Testis (tissue), 2 donors: ENCODE results near the gene SPCS3.
"Not testable (repeated sequence)": the region's sequence is repeated elsewhere in the genome, so short reads cannot be mapped to it uniquely, and the experiment has no call there.

Experiments used
- CTCF ChIP-seq, 3 experiments: fragments of 450-650 bp in 2 of 3; fragments of 200-600 bp in 1 of 3; sonication (generic) in 1 of 3; IDR thresholded peaks; one replicate each; pipeline ENCODE4 v1.5.1; 2016 to 2019; ENCODE audit warnings: antibody characterized with exemption in 3 of 3, mild to moderate bottlenecking in 2 of 3, moderate library complexity in 1 of 3
- POLR2A ChIP-seq: fragments of 450-650 bp; IDR thresholded peaks from one replicate; pipeline ENCODE4 v1.6.1; 2017; ENCODE audit warnings: antibody characterized with exemption, mild to moderate bottlenecking, moderate library complexity

DNA sequence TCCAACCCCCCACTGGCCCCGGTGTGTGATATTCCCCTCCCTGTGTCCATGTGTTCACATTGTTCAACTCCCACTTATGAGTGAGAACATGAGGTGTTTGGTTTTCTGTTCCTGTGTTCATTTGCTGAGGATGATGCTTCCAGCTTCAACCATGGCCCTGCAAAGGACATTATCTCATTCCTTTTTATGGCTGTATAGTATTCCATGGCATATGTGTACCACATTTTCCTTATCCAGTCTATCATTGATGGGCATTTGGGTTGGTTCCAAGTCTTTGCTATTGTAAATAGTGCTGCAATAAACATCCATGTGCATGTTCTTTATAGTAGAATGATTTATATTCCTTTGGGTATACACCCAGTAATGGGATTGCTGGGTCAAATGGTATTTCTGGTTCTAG lies 40.2 kb upstream of the SPCS3 start:
- TF ChIP-seq CTCF (IDR thresholded peaks at IDR 0.05); POLR2A: not testable (repeated sequence)
